Measurements from ENCODE around the gene ZKSCAN8. TPM values are rescaled to one million over a fixed set of nuclear protein-coding genes. Genes with fewer than 3 reads are reported as not detected.

Gene ZKSCAN8
- total RNA-seq, 1 donor from 2014 or later, result 29.5 TPM

- Mint-ChIP-seq H3K9me3 (ENCODE audit: unreplicated experiment) (no peaks in the 10 kb centered on the region), H3K4me1 (ENCODE audit: unreplicated experiment) (peaks cover 24% of the 10 kb centered on the region), H3K27me3 (ENCODE audit: unreplicated experiment) (peaks cover 14% of the 10 kb centered on the region), H3K36me3 (ENCODE audit: low read depth, unreplicated experiment) (no peaks in the 10 kb centered on the region), H3K4me3 (ENCODE audit: unreplicated experiment) (peak overlapping the region; percentile 90), H3K27ac (ENCODE audit: unreplicated experiment) (peak overlapping the region; percentile 27)
- TF ChIP-seq CTCF (IDR thresholded peaks at IDR 0.05; ENCODE audit: unreplicated experiment), result no peak
- peak; percentile 65 for DNase-seq (ENCODE audit: low spot score)
These were observed 65.9 kb downstream of the ZKSCAN8 start for GRCh38 chr6:28207510-28208110.

- peaks cover 17% of the 10 kb centered on the region for H3K27me3 Mint-ChIP-seq (ENCODE audit: unreplicated experiment)
- H3K4me3 Mint-ChIP-seq (ENCODE audit: unreplicated experiment), result peak overlapping the region; percentile 90
- H3K4me1 Mint-ChIP-seq (ENCODE audit: unreplicated experiment), result peaks cover 25% of the 10 kb centered on the region
- no peaks in the 10 kb centered on the region for H3K9me3 Mint-ChIP-seq (ENCODE audit: unreplicated experiment)
- no peaks in the 10 kb centered on the region for H3K36me3 Mint-ChIP-seq (ENCODE audit: low read depth, unreplicated experiment)
- TF ChIP-seq CTCF (IDR thresholded peaks at IDR 0.05; ENCODE audit: unreplicated experiment), result no peak
- no peak overlapping the region for H3K27ac Mint-ChIP-seq (ENCODE audit: unreplicated experiment)
- DNase-seq (ENCODE audit: low spot score), result no peak
These were observed 66.5 kb downstream of the ZKSCAN8 start for GRCh38 chr6:28208111-28208659.

Other genes with a start within 250 kb of the ZKSCAN8 start
- gene OR2B2, start 229.5 kb upstream of the ZKSCAN8 start, total RNA-seq (ENCODE audit: unreplicated experiment), result not detected
- not detected for gene OR2B6, start 184.6 kb upstream of the ZKSCAN8 start, total RNA-seq (ENCODE audit: unreplicated experiment)
- gene ZNF165, start 61.3 kb upstream of the ZKSCAN8 start, total RNA-seq (ENCODE audit: unreplicated experiment), result 1.4 TPM
- 6.5 TPM for gene ZSCAN16, start 17.3 kb upstream of the ZKSCAN8 start, total RNA-seq (ENCODE audit: unreplicated experiment)
- gene ZSCAN9, start 83.4 kb downstream of the ZKSCAN8 start, total RNA-seq (ENCODE audit: unreplicated experiment), result 17.5 TPM
- 10.6 TPM for gene ZKSCAN4, start 110.4 kb downstream of the ZKSCAN8 start, total RNA-seq (ENCODE audit: unreplicated experiment)
- 0.44 TPM for gene NKAPL, start 117.4 kb downstream of the ZKSCAN8 start, total RNA-seq (ENCODE audit: unreplicated experiment)
- gene ZSCAN26, start 125.3 kb downstream of the ZKSCAN8 start, total RNA-seq (ENCODE audit: unreplicated experiment), result 18.4 TPM
- 9.7 TPM for gene PGBD1, start 139.7 kb downstream of the ZKSCAN8 start, total RNA-seq (ENCODE audit: unreplicated experiment)
- 3.7 TPM for gene ZSCAN31, start 194.3 kb downstream of the ZKSCAN8 start, total RNA-seq (ENCODE audit: unreplicated experiment)
- 9.5 TPM for gene ZKSCAN3, start 208.1 kb downstream of the ZKSCAN8 start, total RNA-seq (ENCODE audit: unreplicated experiment)